HepG2 (cell line): Measurements from ENCODE around the gene BICDL1. TPM values are rescaled to one million over a fixed set of nuclear protein-coding genes. Genes with fewer than 3 reads are reported as not detected.

ENCODE experiments used
- DNMT1 ChIP-seq: sonication (generic); formaldehyde crosslinking; IDR thresholded peaks from 2 replicates; pipeline ENCODE4 v1.5.1; 2020; ENCODE audit warnings: mild to moderate bottlenecking, missing genetic modification reagents
- HNF4A ChIP-seq: sonication (generic); formaldehyde crosslinking; IDR thresholded peaks from 2 replicates; pipeline ENCODE4 v1.4.0; 2020; ENCODE audit warnings: missing genetic modification reagents
- NR2C2 ChIP-seq: sonication (generic); formaldehyde crosslinking; IDR thresholded peaks from 2 replicates; pipeline ENCODE4 v1.4.0; 2020; ENCODE audit warnings: missing genetic modification reagents, mild to moderate bottlenecking, moderate library complexity, borderline replicate concordance
- SALL1 ChIP-seq: sonication (generic); formaldehyde crosslinking; IDR thresholded peaks from 2 replicates; pipeline ENCODE4 v1.8.0; 2022; ENCODE audit warnings: mild to moderate bottlenecking, missing genetic modification reagents
- ZKSCAN5 ChIP-seq: sonication (generic); formaldehyde crosslinking; IDR thresholded peaks from 2 replicates; pipeline ENCODE4 v1.5.1; 2020; ENCODE audit warnings: mild to moderate bottlenecking, missing genetic modification reagents
- ZNF687 ChIP-seq: sonication (generic); formaldehyde crosslinking; IDR thresholded peaks from 2 replicates; pipeline ENCODE4 v1.5.1; 2020; ENCODE audit warnings: mild to moderate bottlenecking, missing genetic modification reagents, moderate library complexity
- ZNF720 ChIP-seq: sonication (generic); formaldehyde crosslinking; IDR thresholded peaks from 2 replicates; pipeline ENCODE4 v1.4.0; 2020; ENCODE audit warnings: missing genetic modification reagents
- polyA plus RNA-seq, 8 experiments: library from polyadenylated mRNA; depleted of rRNA in 3 of 8; stranded (reverse) in 7 of 8; unstranded in 1 of 8; fragments of >200 nt; fragmentation: Illumina TruSeq in 4 of 8; extraction: Trizol in 4 of 8; gene quantifications; 2 replicates each; pipeline versions ENCODE4 v1.2.1 to v1.2.3, GENCODE V29; 2011 to 2016; ENCODE audit warnings: low read depth in 4 of 8, missing spikeins in 1 of 8, mixed read lengths in 1 of 8; ENCODE audit not compliant: insufficient read depth in 1 of 8
- total RNA-seq, 5 experiments: library from RNA; depleted of rRNA; stranded (reverse); fragments of >200 nt; fragmentation: Illumina TruSeq; extraction: Trizol; gene quantifications; 2 replicates each; pipeline ENCODE4 v1.2.3, GENCODE V29; 2016; ENCODE audit warnings: low read depth in 1 of 5
- TF ChIP-seq, protein P1 (sequence below): sonication (generic); formaldehyde crosslinking; IDR thresholded peaks from 2 replicates; pipeline ENCODE4 v1.4.0; 2020; ENCODE audit warnings: missing genetic modification reagents, borderline replicate concordance
- TF ChIP-seq, protein P2 (sequence below): sonication (generic); IDR thresholded peaks from 2 replicates; pipeline ENCODE4 v1.6.1; 2016; ENCODE audit warnings: low read depth, borderline replicate concordance

BICDL1 gene
- total and polyA plus RNA-seq, 2 of the 13 experiments (the other 11 are each of a cell fraction or from before 2014, with no cell fraction given) = 3.6 to 9.7 TPM

DNA sequence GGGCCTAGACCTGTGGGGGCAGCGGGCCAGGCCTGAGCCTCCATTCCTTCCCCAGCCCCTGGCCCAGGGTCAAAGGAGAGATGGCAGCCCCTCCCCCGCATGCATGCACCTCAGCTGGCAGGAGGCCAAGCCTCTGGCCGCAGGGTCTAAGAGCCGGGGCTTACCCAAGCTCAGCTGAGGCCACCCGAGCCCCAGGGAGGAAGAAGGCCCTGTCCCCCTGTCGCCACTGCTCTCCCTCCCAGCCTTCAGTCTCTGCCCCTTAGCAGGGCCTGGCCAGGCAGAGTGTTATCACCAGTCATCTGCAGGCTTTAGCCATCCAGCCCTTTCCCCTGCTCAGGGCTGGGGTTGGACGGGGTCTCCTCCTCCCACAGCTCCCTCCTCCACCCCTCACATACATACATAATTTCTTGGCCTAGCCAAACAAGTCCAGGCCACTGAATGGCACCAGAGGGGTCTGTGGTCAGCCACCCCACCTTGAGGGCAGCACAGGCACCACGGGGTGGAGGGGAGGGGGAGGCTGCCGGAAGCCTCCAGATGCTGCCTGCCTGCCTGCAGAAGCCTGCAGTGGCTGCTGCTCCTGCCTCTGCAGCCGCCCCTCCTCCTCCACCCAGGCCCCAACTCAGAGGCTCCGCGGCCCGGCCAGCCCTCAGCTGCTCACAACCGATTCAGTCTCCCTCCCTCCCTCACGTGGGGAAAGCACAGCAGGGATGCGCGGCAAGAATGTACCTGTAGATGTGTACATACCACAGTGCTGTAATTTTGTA is 104.7 kb downstream of the BICDL1 start (continued):
- TF ChIP-seq ZNF687 (CRISPR knock-in tag) (peak; percentile 34; the same call in 1 of the 2 replicates), ZKSCAN5 (CRISPR knock-in tag) (no peak), DNMT1 (no peak), ZNF720 (no peak), HNF4A (CRISPR knock-in tag) (no peak), NR2C2 (0 out of 2 replicates have a peak, but pooled peaks have one; percentile 25), SALL1 (CRISPR knock-in tag) (peak; percentile 49)
- TF ChIP-seq, protein P1, sequence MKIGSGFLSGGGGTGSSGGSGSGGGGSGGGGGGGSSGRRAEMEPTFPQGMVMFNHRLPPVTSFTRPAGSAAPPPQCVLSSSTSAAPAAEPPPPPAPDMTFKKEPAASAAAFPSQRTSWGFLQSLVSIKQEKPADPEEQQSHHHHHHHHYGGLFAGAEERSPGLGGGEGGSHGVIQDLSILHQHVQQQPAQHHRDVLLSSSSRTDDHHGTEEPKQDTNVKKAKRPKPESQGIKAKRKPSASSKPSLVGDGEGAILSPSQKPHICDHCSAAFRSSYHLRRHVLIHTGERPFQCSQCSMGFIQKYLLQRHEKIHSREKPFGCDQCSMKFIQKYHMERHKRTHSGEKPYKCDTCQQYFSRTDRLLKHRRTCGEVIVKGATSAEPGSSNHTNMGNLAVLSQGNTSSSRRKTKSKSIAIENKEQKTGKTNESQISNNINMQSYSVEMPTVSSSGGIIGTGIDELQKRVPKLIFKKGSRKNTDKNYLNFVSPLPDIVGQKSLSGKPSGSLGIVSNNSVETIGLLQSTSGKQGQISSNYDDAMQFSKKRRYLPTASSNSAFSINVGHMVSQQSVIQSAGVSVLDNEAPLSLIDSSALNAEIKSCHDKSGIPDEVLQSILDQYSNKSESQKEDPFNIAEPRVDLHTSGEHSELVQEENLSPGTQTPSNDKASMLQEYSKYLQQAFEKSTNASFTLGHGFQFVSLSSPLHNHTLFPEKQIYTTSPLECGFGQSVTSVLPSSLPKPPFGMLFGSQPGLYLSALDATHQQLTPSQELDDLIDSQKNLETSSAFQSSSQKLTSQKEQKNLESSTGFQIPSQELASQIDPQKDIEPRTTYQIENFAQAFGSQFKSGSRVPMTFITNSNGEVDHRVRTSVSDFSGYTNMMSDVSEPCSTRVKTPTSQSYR = peak; percentile 64; the same call in 1 of the 2 replicates
- TF ChIP-seq, protein P2, sequence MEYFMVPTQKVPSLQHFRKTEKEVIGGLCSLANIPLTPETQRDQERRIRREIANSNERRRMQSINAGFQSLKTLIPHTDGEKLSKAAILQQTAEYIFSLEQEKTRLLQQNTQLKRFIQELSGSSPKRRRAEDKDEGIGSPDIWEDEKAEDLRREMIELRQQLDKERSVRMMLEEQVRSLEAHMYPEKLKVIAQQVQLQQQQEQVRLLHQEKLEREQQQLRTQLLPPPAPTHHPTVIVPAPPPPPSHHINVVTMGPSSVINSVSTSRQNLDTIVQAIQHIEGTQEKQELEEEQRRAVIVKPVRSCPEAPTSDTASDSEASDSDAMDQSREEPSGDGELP = 0 out of 2 replicates have a peak, but pooled peaks have one; percentile 12
